Right renal cortex interstitium (tissue), 3 donors: ENCODE measurements around the gene IL1RN. TPM values are rescaled to one million over a fixed set of nuclear protein-coding genes. Genes with fewer than 3 reads are reported as not detected.

Source experiments
- DNase-seq, 3 donors: peaks; one replicate each; pipeline ENCODE4 v3.0.0-alpha.2; 2013; ENCODE audit warnings: low read depth in 3 of 3, low spot score in 2 of 3
- polyA plus RNA-seq, 3 donors: library from polyadenylated mRNA; unstranded; fragments of 120-200 nt; gene quantifications; one replicate each; pipeline ENCODE4 v1.2.1, GENCODE V29; 2013; ENCODE audit not compliant: insufficient read length in 3 of 3

Gene IL1RN
- polyA plus RNA-seq, 3 donors = 0.74 to 3.7 (median 1.3) TPM

DNA sequence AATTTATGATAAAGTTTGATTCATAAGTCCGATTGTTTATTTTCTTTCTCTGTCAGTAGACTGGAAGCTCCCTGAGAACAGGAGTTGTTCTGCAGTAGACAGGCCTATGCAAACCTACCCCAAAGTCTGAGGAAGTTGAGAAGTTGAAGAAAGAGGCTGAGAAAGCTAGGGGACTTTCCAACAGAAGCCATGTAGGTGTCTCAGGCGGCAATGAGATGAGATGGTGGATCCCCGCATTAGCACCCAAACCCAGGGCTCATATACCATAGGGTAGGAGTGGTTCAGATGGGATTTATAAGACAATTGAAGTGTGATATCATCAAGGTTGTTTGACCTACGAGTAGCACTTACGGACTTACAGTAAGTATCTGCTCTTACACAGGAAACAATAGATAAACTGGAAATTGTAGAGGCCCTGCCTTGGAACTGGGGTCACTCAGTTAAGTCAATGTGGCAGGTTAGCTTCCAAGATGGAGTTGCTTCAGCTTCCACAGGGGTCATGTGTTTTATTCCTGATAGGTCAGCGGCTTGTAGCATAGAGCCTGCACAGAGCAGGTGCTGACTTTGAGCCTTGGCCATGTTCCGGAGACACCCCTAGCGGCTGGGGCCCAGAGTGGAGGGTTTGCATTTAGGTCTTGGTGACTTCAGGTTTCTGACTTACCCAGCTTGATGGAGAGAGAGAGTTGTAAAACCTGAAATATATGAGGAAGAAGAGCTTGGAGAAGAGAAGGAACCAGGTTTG lies 44.1 kb downstream of the IL1RN start:
- DNase-seq = no peak

GRCh38 chr2:113172721-113173541 lies 45.5 kb downstream of the IL1RN start:
- no peak for DNase-seq

GRCh38 chr2:113173542-113174375 lies 46.4 kb downstream of the IL1RN start, which contains the start of gene PSD4:
PSD4 (plus strand) TSS chr2:113173971; CDS start chr2:113182457, 8,486 bp downstream.
- no peak for DNase-seq

DNA sequence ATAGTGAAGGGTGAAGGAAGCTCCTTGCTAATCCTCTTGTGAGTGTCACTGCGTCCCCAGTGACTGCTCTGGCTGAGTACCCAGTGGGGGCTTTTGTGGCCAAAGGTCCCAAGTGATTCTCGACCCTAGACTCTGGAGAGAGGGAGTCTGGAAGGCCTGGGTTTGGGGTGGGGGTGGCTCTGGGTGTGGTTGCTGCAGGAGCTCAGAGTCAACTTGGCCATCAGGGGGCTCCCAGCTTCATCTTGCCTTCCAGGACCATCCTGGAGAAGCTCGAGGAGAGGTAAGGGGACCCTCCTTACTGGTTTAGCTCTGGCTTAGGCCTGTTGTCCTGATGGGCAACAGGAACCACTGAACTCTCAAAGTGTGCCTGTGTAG lies 47.0 kb downstream of the IL1RN start:
- DNase-seq = no peak

- DNase-seq = no peak
Measured at GRCh38 chr2:113175042-113175628, 47.7 kb downstream of the IL1RN start.

DNA sequence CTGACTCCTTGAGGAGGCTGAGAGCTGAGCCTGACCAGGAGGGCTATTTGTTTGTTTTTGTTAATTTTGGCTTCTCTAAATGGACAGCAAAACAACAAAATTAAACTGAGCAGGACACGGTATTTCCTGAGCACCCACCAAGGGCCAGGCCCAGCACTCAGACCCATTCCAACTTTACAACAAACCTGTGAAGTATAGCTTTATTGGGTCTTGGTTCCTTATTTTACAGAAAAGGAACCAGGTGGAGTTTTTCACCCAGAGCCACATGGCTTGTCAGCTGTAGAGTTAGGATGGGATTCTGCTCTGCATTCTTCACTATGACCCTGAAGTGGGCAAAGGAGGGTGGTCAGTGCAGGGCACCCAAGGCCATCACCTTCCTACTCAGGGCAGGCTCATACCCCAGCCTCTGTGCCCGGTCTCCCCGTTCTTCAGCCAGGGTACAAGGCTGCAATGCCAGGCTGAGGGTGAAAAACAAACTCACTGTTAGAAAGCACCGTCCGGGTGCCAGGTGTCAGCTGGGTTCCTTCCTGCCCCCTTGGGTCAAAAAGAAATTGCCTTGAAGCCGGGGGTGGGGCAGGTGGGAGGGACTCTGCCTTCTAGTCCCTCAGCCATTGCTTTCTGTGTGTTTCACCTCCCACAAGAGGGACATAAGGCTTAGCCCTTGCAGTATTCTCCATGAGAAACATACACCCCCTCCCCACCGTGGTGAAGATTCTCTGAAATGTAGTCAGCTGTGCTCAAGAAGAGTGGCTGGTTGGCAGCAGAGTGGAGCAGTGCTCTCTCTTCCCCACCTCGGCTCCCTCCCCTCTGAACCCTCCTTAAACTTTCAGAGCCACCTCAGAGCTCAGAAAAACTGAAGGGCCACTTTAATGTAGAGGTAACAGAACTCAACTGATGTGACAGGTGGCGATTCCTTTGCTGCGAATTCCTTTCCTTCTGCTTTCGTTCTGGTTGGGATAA lies 48.6 kb downstream of the IL1RN start:
- DNase-seq = no peak

DNA sequence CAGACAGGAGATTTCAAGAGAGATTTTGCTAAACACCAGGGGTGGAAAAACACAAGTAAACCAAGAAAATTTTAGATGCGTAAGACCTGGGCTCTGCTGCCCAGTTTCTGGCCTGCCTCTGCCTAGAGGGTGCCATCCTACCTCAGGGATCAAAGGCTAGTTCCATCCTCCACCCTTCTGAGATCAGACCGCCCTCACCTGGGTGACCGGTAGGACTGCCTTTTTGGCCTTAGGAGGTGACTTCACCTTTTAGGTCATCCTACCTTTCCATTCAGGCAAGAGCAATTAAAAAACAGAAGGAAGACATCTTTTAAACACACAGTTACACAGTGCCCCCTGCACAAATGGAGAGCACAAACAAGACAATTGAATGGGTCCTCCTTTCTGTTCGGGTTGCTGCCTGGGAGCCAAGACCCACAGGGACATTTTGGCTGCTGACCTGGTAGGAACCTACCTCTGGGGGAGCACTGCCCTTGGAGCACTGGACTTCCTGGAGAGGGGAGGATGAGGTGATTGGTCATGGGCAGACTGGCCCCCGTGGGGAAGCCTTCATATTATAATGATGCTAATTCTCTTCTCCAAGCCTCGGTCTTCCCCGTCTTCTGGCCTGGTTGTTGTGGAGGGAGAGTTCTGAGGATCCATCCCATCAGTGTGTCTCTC lies 49.4 kb downstream of the IL1RN start:
- no peak for DNase-seq

DNA sequence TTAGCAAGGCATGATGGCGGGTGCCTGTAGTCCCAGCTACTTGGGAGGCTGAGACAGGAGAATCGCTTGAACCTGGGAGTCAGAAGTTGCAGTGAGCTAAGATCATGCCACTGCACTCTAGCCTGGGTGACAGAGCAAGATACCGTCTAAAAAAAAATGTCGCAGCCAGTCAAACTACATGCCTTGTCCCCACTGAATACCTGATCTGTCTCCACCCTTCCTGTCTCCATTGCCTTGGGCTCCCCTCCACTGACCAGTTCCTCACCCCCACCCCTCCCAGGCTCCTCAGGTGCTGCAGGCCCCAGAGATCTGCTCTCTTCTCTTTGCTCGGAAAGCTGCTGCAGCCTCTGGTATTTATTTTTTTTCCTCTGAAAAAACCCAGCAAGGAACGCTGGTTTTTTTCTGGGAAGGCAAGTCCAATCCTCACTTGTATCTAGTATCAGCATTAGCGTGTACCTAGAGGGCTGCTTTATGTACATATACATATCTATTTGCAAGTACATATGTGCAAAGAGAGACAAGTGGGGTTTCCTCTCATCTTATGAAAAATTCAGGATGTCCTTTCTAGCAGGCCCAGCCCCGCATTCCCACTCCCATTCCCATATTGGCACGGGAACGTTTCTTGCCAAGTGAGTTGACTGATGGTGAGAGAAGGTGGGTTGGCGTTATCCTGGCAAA lies 50.8 kb downstream of the IL1RN start:
- no peak for DNase-seq

DNA sequence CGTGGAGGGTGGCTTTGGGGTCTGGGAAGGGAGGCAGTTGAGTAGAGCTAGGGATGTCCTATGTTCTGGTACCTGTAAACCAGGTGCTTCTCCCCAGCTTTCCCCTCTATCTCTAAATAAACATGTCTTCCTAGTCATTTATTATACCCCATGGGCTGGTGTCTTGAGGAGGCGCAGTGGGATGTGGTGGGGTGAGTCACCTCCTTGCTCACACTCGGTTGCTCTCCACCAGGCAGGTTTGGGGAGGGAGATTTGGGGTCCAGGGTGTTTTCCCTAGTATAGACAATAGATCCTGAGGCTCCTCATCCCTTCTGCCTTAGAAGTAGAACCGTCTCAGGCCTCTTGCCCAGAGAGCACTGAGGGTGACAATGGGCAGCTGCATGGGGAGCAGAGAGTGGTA lies 51.5 kb downstream of the IL1RN start:
- no peak for DNase-seq

GRCh38 chr2:113179446-113180045 lies 52.1 kb downstream of the IL1RN start:
- DNase-seq = no peak

DNA sequence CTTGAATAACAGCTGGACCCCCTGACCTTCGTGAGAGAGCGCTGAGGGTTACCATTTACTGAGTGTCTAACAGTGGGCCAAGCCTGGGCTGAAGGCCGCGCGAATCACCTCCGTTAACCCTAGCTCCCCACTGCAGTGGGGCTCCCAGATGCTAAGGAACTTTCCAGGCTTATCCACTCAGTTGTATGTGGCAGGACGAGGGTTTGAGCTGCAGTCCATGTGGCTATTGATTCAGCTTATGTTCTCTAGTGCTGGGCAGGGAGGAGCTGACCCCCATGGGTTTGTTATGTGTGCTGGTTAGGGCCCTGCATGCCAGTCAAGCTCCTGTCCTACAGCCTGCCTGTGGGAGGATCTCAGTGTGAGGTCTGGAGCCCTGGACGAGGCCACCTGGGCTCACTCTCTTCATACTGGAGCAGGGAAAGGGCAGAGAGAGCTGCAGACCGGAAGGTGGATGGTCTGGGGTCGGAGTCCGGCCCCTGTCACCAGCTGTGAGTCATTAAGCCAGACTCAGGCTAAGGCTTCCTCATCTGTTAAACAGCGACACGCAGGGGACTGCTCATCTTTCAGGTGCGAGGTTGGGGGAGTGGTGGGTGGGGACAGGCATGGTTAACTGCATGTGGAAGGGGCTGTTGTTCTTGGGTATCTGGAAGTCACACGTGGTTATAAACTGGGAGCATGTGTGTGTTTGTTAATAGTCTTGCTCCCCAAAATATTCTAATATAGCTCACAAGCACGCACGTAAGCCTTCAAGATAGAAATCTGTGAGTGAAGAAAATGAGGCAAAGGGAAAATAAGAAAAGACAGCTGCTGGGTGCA lies 52.9 kb downstream of the IL1RN start:
- no peak for DNase-seq

DNA sequence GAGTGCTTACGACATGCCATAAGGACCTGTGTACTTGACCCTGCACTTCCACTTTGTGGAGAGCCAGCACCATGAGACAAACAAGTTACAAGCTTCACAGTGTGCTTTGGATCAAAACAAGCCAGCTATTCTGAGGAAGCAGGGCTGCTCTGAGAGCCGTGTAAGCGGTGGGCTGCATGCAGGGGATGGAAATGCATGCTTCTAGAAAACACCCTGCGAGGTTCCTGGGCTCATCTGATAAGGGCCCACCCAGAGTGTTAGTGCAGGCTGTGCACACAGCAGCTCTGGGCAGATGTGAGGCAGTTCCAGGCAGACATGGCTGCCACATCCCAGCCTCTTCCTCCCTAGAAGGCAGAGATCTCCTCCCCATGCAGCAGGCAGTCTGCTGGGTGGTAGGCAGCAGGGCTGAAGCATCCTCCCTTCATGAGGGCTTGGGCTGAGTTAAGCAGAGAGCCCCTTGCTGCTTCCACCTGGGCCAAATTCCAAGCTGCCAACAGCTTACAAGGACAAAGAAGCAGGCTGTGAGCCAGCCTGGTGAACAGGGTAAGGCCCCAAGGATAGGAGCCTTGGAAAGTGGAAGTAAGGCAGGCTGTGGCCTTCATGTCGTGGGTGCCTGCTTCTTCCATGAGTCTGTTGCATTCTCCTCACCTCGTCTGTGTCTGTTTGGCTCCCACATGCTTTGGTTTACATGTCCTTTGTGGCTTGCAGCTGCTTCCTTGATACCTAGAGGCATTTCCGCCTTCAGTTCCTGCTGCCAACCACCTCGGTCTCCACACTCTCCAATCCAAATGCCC lies 54.1 kb downstream of the IL1RN start:
- DNase-seq = no peak

- DNase-seq = no peak
Measured at GRCh38 chr2:113182471-113183260, 55.3 kb downstream of the IL1RN start.

GRCh38 chr2:113183264-113183663 lies 55.9 kb downstream of the IL1RN start:
- DNase-seq = no peak
